Ecto neural progenitor cell (in vitro differentiated cells): ENCODE data around the gene CCDC106.

Experiments used
- DNase-seq: peaks from one replicate; pipeline ENCODE4 v3.0.0-alpha.2; 2018; ENCODE audit warnings: low spot score

The CCDC106 gene

GRCh38 chr19:55668603-55669348 lies 20.8 kb downstream of the CCDC106 start:
- no peak for DNase-seq

GRCh38 chr19:55669418-55670279 lies 21.6 kb downstream of the CCDC106 start:
- no peak for DNase-seq

GRCh38 chr19:55670280-55671053 lies 22.5 kb downstream of the CCDC106 start:
- DNase-seq, result peak; percentile 78

- DNase-seq, result no peak
Measured at GRCh38 chr19:55671054-55671378, 23.0 kb downstream of the CCDC106 start.

- no peak for DNase-seq
Measured at GRCh38 chr19:55672418-55672817, 24.4 kb downstream of the CCDC106 start.

GRCh38 chr19:55673465-55673864 lies 25.5 kb downstream of the CCDC106 start:
- DNase-seq, result no peak

- no peak for DNase-seq
Measured at GRCh38 chr19:55673889-55674288, 25.9 kb downstream of the CCDC106 start.

GRCh38 chr19:55674459-55674840 lies 26.4 kb downstream of the CCDC106 start:
- no peak for DNase-seq

GRCh38 chr19:55674841-55675660 lies 27.0 kb downstream of the CCDC106 start, which contains the start of gene EPN1:
Gene EPN1, plus strand, starts transcription at chr19:55675226. Its CDS starts 3,402 bp downstream, at chr19:55678628.
- peak; percentile 98 for DNase-seq

GRCh38 chr19:55675661-55676354 lies 27.8 kb downstream of the CCDC106 start:
- no peak for DNase-seq

- DNase-seq, result no peak
Measured at GRCh38 chr19:55676383-55676782, 28.4 kb downstream of the CCDC106 start.

GRCh38 chr19:55676889-55677505 lies 29.0 kb downstream of the CCDC106 start:
- DNase-seq, result no peak

- no peak for DNase-seq
Measured at GRCh38 chr19:55677572-55678028, 29.6 kb downstream of the CCDC106 start.

GRCh38 chr19:55678121-55678671 lies 30.2 kb downstream of the CCDC106 start:
- DNase-seq, result no peak

GRCh38 chr19:55679343-55680257 lies 31.6 kb downstream of the CCDC106 start:
- no peak for DNase-seq

GRCh38 chr19:55680339-55681130 lies 32.5 kb downstream of the CCDC106 start:
- DNase-seq, result no peak

GRCh38 chr19:55681131-55682092 lies 33.4 kb downstream of the CCDC106 start:
- no peak for DNase-seq
